K562 (cell line): ENCODE results near the gene ZNF138. TPM values are rescaled to one million over a fixed set of nuclear protein-coding genes. Genes with fewer than 3 reads are reported as not detected.
A peak's percentile ranks its signal among the peaks of the same experiment; 100 is the strongest.

Experiments
- BCOR ChIP-seq: fragments of 450-650 bp; IDR thresholded peaks from 2 replicates; pipeline ENCODE4 v1.6.1; 2016
- BMI1 ChIP-seq: fragments of 150-350 bp; IDR thresholded peaks from 2 replicates; pipeline ENCODE4 v1.6.1; 2014; ENCODE audit warnings: low read length
- CCNT2 ChIP-seq: IDR thresholded peaks from 2 replicates; pipeline ENCODE4 v1.6.1; 2011; ENCODE audit warnings: borderline replicate concordance, low read depth, mild to moderate bottlenecking, moderate library complexity, mixed read lengths, low read length; ENCODE audit not compliant: insufficient read length; ENCODE audit errors: extremely low read depth
- DNMT1 ChIP-seq: fragments of 450-650 bp; IDR thresholded peaks from 2 replicates; pipeline ENCODE4 v1.6.1; 2016; ENCODE audit warnings: antibody characterized with exemption, mild to moderate bottlenecking
- FOXA3 ChIP-seq, 2 experiments: fragments of 450-650 bp in 1 of 2; sonication (generic) in 1 of 2; formaldehyde crosslinking; IDR thresholded peaks in 1 of 2; conservative IDR thresholded peaks in 1 of 2; 2 replicates each; pipeline versions ENCODE4 v1.4.0 to v1.8.0; 2020 to 2022; ENCODE audit warnings: mild to moderate bottlenecking in 2 of 2, missing genetic modification reagents in 1 of 2
- HLTF ChIP-seq: fragments of 450-650 bp; IDR thresholded peaks from 2 replicates; pipeline ENCODE4 v1.6.1; 2016
- JUND ChIP-seq, 2 experiments: IDR thresholded peaks; 2 replicates in 1 of 2; 3 replicates in 1 of 2; pipeline ENCODE4 v1.6.1; 2011; ENCODE audit warnings: borderline replicate concordance in 2 of 2, low read depth in 2 of 2, low read length in 2 of 2, improper control_type of control experiment in 1 of 2, missing biosample characterization in 1 of 2, missing genetic modification characterization in 1 of 2, missing genetic modification reagents in 1 of 2
- KLF13 ChIP-seq: fragments of 450-650 bp; IDR thresholded peaks from 2 replicates; pipeline ENCODE4 v1.6.1; 2016; ENCODE audit warnings: missing genetic modification characterization, low read depth, mild to moderate bottlenecking, missing compliant biosample characterization, moderate library complexity, borderline replicate concordance
- MAZ ChIP-seq, 2 experiments: fragments of 450-650 bp in 1 of 2; sonication (generic) in 1 of 2; formaldehyde crosslinking; IDR thresholded peaks in 1 of 2; conservative IDR thresholded peaks in 1 of 2; 2 replicates each; pipeline versions ENCODE4 v1.4.0 to v1.5.0; 2020; ENCODE audit warnings: mild to moderate bottlenecking in 1 of 2, missing genetic modification reagents in 1 of 2
- NFE2L1 ChIP-seq: fragments of 450-650 bp; IDR thresholded peaks from 2 replicates; pipeline ENCODE4 v1.6.1; 2016; ENCODE audit warnings: missing genetic modification characterization, low read depth, mild to moderate bottlenecking, missing compliant biosample characterization, moderate library complexity, borderline replicate concordance
- PHB ChIP-seq: fragments of 250-450 bp; sonication (Bioruptor Pico); IDR thresholded peaks from 2 replicates; pipeline ENCODE4 v1.5.0; 2021
- PTBP1 ChIP-seq: fragments of 200-400 bp; formaldehyde crosslinking; IDR thresholded peaks from 2 replicates; pipeline ENCODE4 v1.6.1; 2017; ENCODE audit warnings: low read depth, low read length
- PURB ChIP-seq: sonication (generic); formaldehyde crosslinking; IDR thresholded peaks from 2 replicates; pipeline ENCODE4 v1.9.0; 2021; ENCODE audit warnings: low read depth, mild to moderate bottlenecking, missing genetic modification reagents
- PYGO2 ChIP-seq: fragments of 450-650 bp; IDR thresholded peaks from 2 replicates; pipeline ENCODE4 v1.6.1; 2016; ENCODE audit warnings: mild to moderate bottlenecking, missing genetic modification characterization, moderate library complexity, missing compliant biosample characterization
- RBM14 ChIP-seq: fragments of 200-400 bp; formaldehyde crosslinking; IDR thresholded peaks from 2 replicates; pipeline ENCODE4 v1.6.1; 2018; ENCODE audit warnings: low read depth, mild to moderate bottlenecking, low read length, moderate library complexity, borderline replicate concordance; ENCODE audit not compliant: insufficient read depth
- TAF9B ChIP-seq: fragments of 450-650 bp; IDR thresholded peaks from 2 replicates; pipeline ENCODE4 v1.6.1; 2018; ENCODE audit warnings: mild to moderate bottlenecking; ENCODE audit not compliant: partially characterized antibody
- TCFL5 ChIP-seq: fragments of 250-450 bp; sonication (Bioruptor Pico); conservative IDR thresholded peaks from 2 replicates; pipeline ENCODE4 v1.6.1; 2021; ENCODE audit warnings: mild to moderate bottlenecking, moderate library complexity, matching md5 sums
- THRAP3 ChIP-seq: fragments of 450-650 bp; IDR thresholded peaks from 2 replicates; pipeline ENCODE4 v1.6.1; 2016; ENCODE audit warnings: mild to moderate bottlenecking, inconsistent platforms, borderline replicate concordance
- UBTF ChIP-seq, 2 experiments: IDR thresholded peaks; 2 replicates each; pipeline ENCODE4 v1.6.1; 2012; ENCODE audit warnings: improper control_type of control experiment in 2 of 2, low read depth in 2 of 2, low read length in 2 of 2, borderline replicate concordance in 1 of 2
- ZC3H8 ChIP-seq: fragments of 450-650 bp; IDR thresholded peaks from 2 replicates; pipeline ENCODE4 v1.6.1; 2017
- ZFP30 ChIP-seq: fragments of 250-450 bp; sonication (Bioruptor Pico); IDR thresholded peaks from 2 replicates; pipeline ENCODE4 v1.8.0; 2022; ENCODE audit warnings: moderate library complexity, mild to moderate bottlenecking, inconsistent platforms, borderline replicate concordance
- ZNF3 ChIP-seq: fragments of 250-450 bp; sonication (Bioruptor Pico); IDR thresholded peaks from 2 replicates; pipeline ENCODE4 v1.5.0; 2021; ENCODE audit warnings: mild to moderate bottlenecking, moderate library complexity
- ZNF695 ChIP-seq: fragments of 450-650 bp; formaldehyde crosslinking; IDR thresholded peaks from 2 replicates; pipeline ENCODE4 v1.4.0; 2020; ENCODE audit warnings: mild to moderate bottlenecking, moderate library complexity
- polyA plus RNA-seq, 8 experiments: library from polyadenylated mRNA; depleted of rRNA in 4 of 8; stranded (reverse) in 5 of 8; unstranded in 3 of 8; fragments of >200 nt; fragmentation: Nextera tagmentation in 2 of 8; fragmentation: Illumina TruSeq in 1 of 8; extraction: Ambion mirVana in 2 of 8; extraction: Trizol in 1 of 8; gene quantifications; 2 replicates each; pipeline versions ENCODE4 v1.2.1 to v1.2.3, GENCODE V29; 2011 to 2014; ENCODE audit warnings: inconsistent platforms in 1 of 8, missing spikeins in 1 of 8
- total RNA-seq, 7 experiments: library from RNA; depleted of rRNA in 6 of 7; stranded (reverse); fragments of >200 nt in 6 of 7; fragmentation: Illumina TruSeq in 2 of 7; extraction: Trizol in 2 of 7; gene quantifications; 2 replicates each; pipeline versions ENCODE4 v1.2.1 to v1.2.3, GENCODE V29; 2011 to 2021; ENCODE audit warnings: low replicate concordance in 1 of 7
- TF ChIP-seq, protein P1 (sequence below): sonication (generic); formaldehyde crosslinking; IDR thresholded peaks from 2 replicates; pipeline ENCODE4 v1.8.0; 2022; ENCODE audit warnings: missing genetic modification reagents, mild to moderate bottlenecking, moderate library complexity, borderline replicate concordance

ZNF138 gene
- total and polyA plus RNA-seq, 9 of the 15 experiments (the other 6 are each of a cell fraction or from before 2014, with no cell fraction given), result 14.6 to 34.9 (median 22.6) TPM

GRCh38 chr7:64849250-64849923 lies 55.2 kb downstream of the ZNF138 start (continued):
- TF ChIP-seq ZNF695 (CRISPR knock-in tag) (no peak), TAF9B (peak; percentile 56), PURB (no peak), UBTF (IDR thresholded peaks at IDR 0.05; ENCODE audit: borderline replicate concordance in 1 of 2, low read depth in 2 of 2, low read length in 2 of 2) (no peak), PYGO2 (no peak), ZC3H8 (no peak), RBM14 (no peak), TCFL5 (no peak), PTBP1 (no peak), NFE2L1 (tag) (no peak), ZNF3 (CRISPR knock-in tag) (no peak), JUND (IDR thresholded peaks at IDR 0.05; ENCODE audit: borderline replicate concordance, low read depth, low read length) (peak; percentile 71), JUND (tag; IDR thresholded peaks at IDR 0.05; ENCODE audit: borderline replicate concordance, low read depth, low read length) (peak; percentile 64; the same call in 2 of the 3 replicates), HLTF (no peak), FOXA3 (CRISPR knock-in tag; conservative IDR thresholded peaks at IDR 0.05 in 1 of 2, IDR thresholded peaks at IDR 0.05 in 1 of 2) (no peak), MAZ (CRISPR knock-in tag; conservative IDR thresholded peaks at IDR 0.05 in 1 of 2, IDR thresholded peaks at IDR 0.05 in 1 of 2) (no peak), PHB (CRISPR knock-in tag) (no peak), CCNT2 (no peak), BMI1 (no peak), DNMT1 (no peak), THRAP3 (no peak), ZFP30 (CRISPR knock-in tag) (no peak), BCOR (no peak), KLF13 (tag) (no peak)
- TF ChIP-seq, protein P1, sequence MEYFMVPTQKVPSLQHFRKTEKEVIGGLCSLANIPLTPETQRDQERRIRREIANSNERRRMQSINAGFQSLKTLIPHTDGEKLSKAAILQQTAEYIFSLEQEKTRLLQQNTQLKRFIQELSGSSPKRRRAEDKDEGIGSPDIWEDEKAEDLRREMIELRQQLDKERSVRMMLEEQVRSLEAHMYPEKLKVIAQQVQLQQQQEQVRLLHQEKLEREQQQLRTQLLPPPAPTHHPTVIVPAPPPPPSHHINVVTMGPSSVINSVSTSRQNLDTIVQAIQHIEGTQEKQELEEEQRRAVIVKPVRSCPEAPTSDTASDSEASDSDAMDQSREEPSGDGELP, result peak; percentile 32; the same call in 1 of the 2 replicates
